Measurements from ENCODE around the gene DYNC2LI1.
"Not testable (repeated sequence)": the region's sequence is repeated elsewhere in the genome, so short reads cannot be mapped to it uniquely, and the experiment has no call there.

The DYNC2LI1 gene

DNA sequence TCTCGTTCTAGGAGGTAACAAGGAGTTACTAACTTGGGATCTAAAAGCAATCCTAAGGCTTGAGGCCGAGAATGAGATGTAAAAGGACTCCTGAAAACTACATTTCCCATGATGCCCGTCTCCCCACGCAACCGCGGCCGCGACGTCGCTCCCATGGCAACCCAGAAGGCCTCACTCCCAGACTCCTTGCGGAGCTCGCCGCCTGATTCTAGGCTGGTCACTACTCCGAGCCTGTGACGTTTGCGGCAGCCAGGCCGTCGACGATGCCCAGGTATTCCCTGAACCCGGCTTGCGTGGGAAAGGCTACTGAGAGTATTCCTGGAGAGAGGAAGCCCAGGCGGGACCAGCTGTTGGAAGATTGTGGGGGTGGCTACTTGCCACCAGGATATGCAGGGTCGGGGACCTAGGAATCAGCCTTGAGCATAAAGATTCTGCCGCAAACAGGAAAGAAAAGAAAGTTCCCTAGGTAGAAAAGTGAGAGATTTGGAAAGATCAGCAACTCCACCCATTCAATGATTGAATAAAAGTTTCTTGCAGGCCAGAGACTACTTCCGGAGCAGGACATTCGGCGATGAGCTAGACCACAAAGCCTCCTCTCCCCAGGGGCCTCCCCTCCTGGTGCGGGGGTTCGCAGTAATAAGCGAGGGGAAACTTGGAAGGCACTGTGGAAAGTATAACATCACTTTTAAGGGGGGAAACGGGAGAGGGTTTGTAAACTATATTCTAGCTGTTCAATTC is at the start of gene DYNC2LI1:
Gene DYNC2LI1 (plus strand): TSS at position 164 of the 738 bp plus-strand sequence. CDS start 100 bp downstream, at position 264.
- DNase-seq = peak; percentile 88

DNA sequence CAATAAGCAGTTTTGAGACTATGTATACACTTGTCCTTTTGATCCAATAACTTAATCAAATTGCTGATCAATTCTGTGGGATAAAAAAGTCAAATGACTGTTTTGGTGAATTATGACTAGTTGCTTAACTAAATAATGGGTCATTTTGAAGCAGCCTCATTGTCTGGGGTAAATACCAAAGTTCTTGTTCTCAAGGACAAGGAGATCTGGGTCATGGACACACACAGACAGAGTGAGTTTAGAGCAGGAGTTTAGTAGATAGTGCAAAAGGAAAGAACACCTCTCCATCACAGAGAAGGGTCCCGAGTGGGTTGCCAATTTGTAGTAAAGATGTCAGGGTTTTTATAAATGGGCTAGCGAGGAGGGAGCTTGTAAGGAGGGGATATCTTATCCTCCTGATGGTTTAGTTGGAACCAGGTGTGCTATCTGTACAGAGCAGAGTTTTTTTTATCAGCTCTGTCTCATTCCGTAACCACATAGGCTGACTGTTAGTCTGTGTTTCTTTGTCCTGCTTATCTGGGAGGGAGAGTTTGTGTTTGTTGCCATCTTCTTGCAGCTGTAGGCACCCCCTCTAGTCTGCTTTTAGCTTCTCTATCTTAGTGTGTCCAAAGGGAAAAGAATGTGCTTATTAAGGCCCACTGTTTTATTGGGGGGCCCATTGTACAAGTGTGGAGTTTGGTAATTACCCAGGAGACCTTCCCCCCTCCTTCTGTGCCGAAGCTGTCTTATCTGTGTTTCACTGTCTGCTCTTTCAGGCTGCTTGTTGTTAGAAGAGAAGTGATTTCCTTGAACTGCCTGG is 48.9 kb upstream of the DYNC2LI1 start:
- DNase-seq = no peak

DNA sequence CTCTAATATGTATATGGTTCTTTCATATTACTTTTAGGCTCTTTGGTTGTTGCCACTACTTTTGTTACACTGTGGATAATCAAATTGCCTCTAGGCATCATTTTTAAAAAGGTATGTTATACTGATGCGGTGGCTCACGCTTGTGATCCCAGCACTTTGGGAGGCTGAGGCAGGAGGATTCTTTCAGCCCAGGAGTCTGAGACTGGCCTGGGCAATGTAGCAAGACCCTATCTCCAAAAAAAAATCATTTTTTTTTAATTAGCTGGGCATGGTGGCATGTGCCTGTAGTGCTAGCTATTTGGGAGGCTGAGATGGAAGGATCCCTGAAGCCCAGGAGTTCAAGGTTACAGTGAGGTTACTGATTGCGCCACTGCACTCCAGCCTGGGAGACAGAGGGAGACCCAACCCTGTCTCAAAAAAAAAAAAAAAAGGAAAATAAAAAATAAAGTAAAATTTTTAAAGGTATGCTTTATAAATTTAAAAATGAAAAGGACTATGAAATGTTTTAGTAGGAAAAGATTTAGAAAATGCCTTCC is 48.1 kb upstream of the DYNC2LI1 start:
- no peak for DNase-seq

DNA sequence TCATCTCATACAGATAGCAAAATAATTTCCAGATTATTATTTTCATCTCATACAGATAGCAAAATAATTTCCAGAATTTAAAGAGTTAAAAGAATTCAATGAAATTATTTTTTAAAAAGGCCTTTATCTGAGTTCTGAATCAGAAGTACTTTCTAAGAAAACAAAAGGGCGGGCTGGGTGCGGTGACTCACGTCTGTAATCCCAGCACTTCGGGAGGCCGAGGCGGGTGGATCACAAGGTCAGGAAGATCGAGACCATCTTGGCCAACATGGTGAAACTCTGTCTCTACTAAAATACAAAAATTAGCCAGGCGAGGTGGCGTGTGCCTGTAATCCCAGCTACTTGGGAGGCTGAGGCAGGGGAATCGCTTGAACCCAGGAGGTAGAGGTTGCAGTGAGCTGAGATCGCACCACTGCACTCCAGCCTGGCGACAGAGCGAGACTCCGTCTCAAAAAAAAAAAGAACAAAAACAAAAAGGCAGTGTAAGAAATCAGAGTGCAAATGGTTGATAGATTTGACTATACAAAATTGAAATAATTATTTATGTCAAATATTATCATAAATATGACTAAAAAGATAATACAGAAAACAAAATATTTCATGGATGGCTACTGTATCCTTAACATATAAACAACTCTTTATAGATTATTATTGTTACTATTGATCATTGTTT is 46.7 kb upstream of the DYNC2LI1 start:
- DNase-seq = not testable (repeated sequence)

DNA sequence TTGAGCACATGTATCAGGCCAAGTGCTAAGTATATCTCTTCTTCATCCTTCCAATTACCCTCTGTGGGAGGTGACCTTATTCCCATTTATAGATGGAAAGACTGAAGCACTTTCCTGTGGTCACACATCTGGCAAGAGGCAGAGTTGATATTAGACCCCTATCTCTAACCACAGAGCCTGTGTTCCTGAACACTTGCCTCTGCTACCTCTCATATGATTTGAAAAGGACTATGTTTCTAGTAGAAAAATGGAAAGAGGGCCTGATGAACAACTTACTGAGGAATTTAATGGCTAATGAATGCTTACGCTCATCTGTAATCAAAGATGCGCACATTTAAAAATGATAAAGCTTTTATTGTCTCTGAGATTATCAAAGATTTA is 46.2 kb upstream of the DYNC2LI1 start:
- no peak for DNase-seq

DNA sequence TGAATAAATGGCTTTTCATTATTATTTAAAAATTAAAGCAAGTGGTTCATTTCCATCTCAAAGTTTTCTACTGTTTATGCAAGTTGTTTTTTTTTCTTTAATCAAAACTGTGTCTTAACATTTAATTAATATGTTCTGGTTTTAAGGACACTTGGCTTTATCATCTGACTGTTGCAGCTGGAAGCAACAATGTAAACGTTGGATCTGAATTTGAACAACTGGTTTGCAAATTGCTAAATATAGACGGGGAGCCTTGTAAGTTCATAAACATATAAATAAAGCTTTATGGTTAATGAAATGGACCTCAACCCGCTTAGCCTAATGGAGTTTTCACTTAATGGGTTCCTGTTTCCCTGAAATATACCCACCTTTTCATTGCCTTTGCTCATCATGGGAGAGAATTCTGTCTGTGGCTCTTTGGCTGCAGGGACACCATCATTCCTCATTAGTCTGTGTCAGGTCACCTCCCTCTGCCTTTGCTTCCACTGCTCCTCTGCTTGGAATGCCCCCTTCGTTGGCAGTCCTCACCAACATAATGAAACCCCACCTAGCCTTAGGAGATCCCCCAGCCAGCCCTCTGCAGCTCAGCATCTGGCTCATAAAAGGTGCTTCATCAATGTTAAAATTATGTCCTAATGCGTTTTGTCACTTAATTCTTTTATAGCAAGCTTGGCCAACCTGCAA is 44.2 kb upstream of the DYNC2LI1 start:
- DNase-seq = no peak

DNA sequence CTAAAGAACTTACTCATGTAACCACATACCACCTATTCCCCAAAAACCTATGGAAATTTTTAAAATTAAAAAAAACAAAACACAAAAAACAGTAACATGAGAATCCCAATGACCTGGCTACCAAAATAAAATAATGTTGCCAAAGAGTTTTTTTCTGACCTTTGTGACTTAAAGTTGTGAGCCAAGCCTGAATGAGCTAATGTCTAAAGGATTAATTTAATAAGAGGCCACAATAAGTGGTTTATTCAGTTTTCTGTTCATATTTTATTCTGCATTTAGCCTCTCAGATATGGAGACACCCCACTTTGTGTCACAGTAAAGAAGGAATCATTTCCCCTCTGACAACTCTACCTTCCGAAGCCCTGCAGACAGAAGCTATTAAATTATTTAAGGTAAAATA is 42.6 kb upstream of the DYNC2LI1 start:
- no peak for DNase-seq

DNA sequence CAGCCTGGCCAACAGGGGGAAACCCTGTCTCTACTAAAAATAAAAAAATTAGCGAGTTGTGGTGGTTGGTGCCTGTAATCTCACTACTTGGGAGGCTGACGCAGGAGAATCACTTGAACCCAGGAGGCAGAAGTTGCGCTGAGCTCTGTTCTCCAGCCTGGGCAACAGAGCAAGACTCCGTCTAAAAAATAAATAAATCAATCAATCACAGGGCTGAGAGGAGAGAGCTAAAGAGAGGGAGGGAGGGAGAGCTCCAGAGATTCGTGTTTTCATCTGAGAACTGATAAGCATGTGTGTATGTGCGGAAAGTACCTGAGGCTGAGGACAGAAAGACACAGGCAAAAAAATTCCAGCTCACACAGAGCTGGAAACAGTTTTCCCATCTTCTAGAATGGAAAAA is 37.2 kb upstream of the DYNC2LI1 start:
- DNase-seq = no peak

DNA sequence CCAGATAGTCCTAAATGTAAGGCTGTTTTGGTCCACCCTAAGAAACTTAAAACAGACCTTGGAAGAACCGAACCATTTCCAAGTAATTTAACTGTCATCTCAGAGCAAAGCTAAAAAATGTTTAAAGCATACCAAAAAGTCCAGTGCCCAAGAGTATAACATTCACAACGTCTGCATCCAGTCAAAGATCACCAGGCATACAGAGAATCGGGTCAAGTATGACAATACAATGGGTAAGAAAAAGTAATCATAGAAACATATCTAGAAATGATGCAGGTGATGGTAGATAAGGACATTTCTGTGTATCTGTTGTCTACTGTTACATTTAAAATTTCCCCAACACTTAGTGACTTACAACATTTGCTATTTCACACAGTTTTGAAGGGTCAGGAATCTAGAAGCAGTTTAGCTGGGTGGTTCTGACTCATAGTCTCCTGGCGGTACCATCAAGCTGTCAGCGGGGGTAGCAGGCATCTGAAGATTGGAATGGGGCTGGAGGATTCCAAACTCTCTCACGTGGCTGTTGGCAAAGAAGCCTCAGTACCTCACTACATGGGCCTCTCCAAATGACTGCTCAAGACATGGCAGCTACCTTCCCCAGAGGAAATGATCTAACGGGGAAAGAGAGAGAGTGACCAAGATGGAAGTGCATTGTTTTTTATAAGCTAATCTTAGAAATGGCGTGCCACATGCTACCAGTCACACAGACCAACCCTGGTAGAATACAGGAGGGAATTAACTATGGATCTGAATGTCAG is 36.6 kb upstream of the DYNC2LI1 start:
- no peak for DNase-seq

DNA sequence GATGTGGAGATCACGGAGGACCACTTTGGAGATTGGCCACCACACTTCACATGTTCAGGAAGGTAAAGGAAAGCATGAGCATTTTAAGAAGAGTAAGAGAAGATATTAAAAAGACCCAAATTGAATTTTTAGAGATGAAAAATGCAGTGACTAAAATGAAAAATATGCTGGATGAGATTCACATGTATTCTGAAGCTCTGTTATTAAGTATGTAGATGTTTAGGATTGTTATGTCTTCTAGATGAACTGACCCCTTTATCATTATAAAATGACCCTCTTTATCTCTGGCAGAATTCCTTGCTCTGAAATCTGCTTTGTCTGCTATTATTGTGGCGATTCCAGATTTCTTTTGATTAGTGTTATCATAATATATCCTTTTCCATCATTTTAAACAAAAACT is 36.0 kb upstream of the DYNC2LI1 start:
- no peak for DNase-seq

DNA sequence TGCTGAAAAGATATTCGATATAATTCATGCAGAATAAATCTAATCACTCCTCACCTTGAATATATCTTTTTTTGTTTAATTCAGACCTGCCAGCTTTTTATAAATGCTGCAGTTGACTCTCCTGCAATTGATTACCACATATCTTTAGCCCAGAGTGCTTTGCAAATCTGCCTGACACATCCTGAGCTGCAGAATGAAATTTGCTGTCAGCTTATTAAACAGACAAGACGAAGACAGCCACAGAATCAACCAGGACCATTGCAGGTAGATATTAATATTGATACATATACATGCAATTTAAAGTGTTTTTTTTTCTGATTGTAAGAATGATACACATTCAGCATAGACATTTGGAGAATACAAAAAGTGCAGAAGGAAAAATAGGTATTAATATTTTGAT is 35.6 kb upstream of the DYNC2LI1 start:
- DNase-seq = no peak

DNA sequence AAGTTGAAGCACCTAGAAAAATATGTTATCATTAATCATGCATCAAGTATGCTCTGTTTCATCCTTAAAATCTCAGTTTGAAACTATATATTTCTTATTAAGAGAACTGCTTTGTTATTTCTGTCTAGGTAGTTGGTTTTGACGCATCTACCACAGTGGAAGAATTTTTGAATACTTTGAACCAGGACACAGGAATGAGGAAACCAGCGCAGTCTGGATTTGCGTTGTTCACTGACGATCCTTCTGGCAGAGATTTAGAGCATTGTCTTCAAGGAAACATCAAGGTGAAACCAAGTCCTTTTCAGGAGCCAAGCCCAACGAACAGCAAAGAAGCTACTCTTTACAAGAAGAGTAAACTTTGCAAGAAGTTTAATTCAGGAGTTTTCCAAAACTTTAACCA is 30.1 kb upstream of the DYNC2LI1 start:
- no peak for DNase-seq

DNA sequence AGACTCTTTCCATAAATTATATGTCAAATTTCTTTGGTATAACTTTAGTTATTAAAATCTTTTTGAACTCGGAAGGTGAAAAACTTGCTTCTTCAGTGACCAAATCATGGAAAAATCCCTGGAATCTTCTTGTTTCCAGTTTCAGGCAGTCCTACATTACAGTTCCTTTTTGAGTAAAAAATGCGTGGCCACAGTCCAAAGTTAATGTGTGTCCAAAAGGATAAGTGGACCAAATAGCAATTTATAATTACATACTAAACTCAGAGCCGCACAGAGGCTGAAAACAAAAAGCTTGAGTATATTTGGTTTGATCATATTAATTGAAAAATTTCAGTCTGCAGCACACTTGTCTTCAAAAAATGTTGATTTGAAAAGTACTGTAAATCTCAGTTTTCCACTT is 28.4 kb upstream of the DYNC2LI1 start:
- no peak for DNase-seq

DNA sequence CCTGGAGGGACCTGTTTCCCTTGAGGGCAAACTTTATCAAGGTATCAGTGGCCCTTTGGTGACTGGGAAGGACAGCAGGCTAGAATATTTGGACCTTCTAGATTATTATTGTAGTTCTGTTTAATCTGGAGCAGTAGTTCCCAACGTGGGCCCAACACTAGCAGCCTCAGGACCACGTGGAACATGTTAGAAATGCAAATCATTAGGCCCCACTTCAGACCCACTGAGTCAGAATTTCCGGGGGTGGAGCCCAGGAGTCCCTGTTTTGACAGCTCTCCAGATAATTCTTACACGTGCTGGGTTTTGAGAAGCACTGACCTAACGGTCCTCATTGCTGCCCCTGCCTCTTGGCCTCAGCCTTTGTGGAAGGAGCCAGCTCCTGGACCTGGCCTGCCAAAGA is 25.5 kb upstream of the DYNC2LI1 start:
- DNase-seq = no peak

DNA sequence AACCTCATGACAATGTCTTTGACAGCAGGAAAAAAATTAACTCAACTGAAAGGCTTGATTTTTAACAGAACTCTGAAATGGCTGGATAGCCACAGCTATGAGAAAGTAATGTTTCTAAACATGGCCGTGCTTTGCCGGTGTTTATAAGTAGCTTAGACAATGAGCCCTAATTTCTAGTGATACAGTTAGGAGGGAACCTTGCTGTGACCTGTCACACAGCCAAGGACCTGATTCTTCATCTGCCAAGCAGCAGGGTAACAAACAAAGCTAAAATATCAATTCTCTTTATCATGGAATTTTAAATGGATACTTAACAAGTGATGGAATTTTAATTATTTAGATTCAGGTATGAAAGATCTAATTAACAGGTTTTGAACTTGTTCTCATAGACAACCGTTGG is 24.3 kb upstream of the DYNC2LI1 start:
- DNase-seq = no peak

DNA sequence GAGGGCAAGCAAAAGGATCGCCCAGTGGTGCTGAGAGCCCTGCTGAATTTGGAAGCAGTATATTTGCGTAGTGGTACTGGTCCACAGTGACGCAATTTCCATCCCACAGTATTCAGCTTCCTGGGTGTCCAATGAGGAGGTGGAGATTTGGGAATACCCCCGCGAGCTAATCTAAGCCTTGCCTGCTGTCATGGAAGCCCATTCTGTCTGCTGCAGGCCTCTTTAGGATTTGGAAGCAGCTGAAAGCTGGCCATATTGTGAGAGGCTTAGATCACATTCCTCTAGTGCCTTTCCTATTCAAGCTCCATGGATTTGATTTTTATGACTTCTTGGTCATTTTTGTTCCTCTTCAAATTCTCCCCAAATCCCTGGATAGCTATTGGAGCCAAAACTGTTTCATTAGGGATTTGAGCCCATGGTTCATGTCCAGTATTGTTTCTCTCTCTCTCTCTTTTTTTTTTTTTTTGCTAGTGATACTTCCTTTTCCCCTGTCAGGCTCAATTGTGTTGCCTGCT is 22.3 kb upstream of the DYNC2LI1 start:
- DNase-seq = no peak

DNA sequence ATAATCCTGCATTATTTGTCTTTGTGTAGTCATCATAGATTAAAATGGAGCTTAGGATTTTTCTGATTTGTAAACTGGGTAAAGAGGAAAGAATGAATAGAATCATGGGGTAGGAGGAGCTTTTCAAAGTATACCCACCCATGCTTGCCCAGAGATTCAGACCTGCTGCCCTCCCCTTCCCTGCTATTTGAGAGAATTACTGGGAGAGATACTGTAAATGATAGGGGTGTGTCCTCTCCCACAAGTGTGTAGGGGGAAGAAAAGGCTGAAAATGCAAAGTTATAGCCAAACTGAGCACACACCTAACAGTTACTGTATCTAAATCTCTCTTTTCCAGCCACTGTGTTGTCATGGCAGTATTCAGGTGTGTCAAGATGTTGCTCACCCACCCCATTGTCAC is 21.5 kb upstream of the DYNC2LI1 start:
- DNase-seq = no peak

DNA sequence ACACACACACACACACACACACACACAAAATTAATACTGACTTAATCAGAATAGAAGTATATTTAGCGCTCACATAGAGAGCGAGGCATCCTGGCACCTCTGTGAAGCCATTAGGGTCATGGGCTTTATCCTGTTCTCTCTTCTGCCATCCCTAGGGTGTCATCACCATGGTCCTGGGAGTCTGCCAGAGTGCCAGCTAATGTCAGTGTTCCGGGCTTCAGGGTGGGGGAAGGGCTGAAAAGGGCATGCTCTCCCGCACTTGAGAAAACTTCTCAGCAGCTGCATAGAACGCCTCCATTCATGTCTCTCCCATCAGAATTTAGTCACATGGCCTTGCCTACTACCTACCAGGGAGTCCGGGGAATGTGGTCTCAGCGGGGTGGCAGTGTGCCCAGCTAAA is 19.7 kb upstream of the DYNC2LI1 start:
- DNase-seq = peak; percentile 19

DNA sequence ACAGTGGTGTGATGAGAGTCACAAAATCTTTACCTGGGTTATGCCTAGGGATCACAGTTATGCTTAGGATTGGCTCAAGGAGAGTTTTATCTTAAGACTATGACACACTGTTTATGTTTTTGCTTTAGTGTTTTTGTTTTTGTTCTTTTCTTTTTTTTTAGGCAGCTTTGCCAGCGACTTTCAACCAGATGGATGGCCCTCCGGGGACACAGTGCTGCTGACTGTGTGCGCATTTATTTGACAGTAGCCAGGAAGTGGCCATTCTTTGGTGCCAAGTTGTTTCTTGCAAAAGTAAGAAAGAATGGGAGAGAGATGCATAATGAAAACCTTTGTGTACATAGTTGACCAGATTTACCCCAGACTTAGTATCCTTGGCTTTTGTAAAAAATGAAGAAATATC is 15.1 kb upstream of the DYNC2LI1 start:
- no peak for DNase-seq

DNA sequence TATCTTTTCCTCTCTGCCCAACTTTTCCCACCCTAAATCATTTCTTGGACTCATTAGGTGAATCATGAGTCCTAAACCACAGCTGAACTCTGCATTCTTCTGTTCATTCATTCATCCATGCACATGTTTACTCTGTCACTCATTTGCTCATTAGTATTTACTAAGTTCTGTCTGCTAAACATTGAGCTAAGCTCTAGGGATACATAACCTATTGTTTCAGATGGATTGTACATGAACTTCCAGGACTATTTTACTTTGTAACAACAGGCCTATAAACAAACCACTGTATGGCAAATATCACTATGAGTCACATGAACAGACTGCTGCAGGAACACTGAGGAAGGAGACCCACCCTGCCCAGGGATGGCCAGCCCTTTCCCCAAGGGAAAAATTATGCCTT is 14.6 kb upstream of the DYNC2LI1 start:
- DNase-seq = no peak

DNA sequence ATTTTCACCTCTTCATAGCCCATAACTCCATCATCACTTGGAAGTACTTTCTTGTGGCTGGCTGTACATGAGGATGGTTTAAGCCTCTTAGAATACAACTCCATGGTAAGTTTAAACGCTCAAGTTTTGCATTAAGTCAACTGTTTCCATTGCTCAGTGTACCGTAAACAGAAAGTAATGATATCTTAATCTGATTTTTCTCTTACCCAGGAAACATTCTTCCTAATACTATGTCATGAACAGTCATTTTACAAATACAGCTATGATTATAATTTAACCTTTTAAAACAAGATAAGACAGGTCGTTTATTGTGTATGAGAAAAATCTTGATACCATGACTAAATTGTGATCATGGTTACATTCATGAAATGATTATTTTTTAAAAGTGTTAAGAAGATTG is 11.6 kb upstream of the DYNC2LI1 start:
- DNase-seq = no peak

DNA sequence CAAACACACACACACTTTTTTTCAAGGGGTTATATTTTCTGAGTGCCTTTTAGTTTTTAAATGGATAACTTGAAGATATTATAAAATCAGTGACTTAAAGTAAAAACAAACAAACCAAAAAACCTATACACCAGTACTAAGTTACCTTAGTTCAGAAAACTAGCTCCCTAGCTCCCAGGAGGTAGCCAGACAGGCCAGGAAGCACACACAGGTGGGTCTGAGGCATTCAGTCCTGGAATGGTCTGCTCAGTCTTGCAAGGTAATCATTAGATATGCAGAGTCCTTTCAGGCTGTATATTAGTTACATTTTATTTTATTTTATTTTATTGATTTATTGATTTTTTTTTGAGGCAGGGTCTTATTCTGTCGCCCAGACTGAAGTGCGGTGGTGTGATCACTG is 10.7 kb upstream of the DYNC2LI1 start:
- DNase-seq = no peak

All from NCI-H510A treated with DMSO at 0.1 percent for 48 hours (cell line).